Measurements from ENCODE around the gene DGKH. TPM values are rescaled to one million over a fixed set of nuclear protein-coding genes. Genes with fewer than 3 reads are reported as not detected.

DGKH gene
- total and polyA plus RNA-seq, 2 donors (not counting 1 experiment from before 2014, with no cell fraction given), result 0.06 to 0.67 TPM

DNA sequence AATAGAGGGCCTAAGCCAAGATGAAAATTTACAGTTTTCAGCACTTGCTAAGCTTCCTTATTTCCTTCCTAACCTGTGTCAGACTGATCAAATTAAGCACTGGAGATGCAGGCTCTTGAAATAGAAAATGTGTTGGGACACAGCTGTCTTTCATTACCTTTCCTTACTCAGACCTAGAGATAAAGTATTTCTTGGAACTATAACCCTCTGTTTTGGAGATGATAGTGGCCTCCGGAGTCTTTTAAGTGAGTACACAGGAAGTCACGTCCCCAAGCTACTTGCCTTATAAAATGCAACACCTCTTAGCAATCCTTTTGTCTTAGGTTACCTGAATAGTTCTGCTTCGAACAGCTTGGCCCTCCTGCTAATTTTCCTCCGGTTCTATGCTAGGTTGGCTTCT is 211.1 kb downstream of the DGKH start:
- Mint-ChIP-seq H3K27me3 (peaks cover 8% of the 10 kb centered on the region), H3K4me1 (no peaks in the 10 kb centered on the region), H3K27ac (no peak overlapping the region), H3K9me3 (ENCODE audit: insufficient read depth) (no peaks in the 10 kb centered on the region), H3K4me3 (no peak overlapping the region)
- CTCF ChIA-PET, result no interaction called here
- Histone ChIP-seq H3K4me3 (ENCODE audit: control extremely low read depth in 1 of 5, extremely low read depth in 1 of 5, insufficient read depth in 1 of 5, low read depth in 2 of 5, low read length in 4 of 5) (no peak overlapping the region), H2AFZ (ENCODE audit: insufficient read depth, low read depth, low read length, poor library complexity, severe bottlenecking) (no peak overlapping the region), H3K27ac (ENCODE audit: low read length in 2 of 2) (no peak overlapping the region), H3K79me2 (ENCODE audit: control insufficient read depth, insufficient read depth, low read length) (no peaks in the 10 kb centered on the region), H4K20me1 (ENCODE audit: control insufficient read depth, insufficient read depth, low read length, poor library complexity, severe bottlenecking) (no peaks in the 10 kb centered on the region), H3K27me3 (replicated peaks in 1 of 4; ENCODE audit: control extremely low read depth in 1 of 4, control insufficient read depth in 3 of 4, insufficient read depth in 4 of 4, low read length in 3 of 4) (peaks cover 0 to 3% (median 0%) of the 10 kb centered on the region in 4 experiments), H3K36me3 (replicated peaks in 1 of 2; ENCODE audit: control extremely low read depth in 1 of 2, control insufficient read depth in 1 of 2, extremely low read depth in 1 of 2, insufficient read depth in 2 of 2, low read length in 1 of 2) (no peaks in the 10 kb centered on the region), H3K9me3 (ENCODE audit: control extremely low read depth in 1 of 3, control insufficient read depth in 2 of 3, insufficient read depth in 1 of 3, low read length in 2 of 3) (no peaks in the 10 kb centered on the region), H3K9ac (ENCODE audit: low read length) (no peak overlapping the region), H3K4me1 (ENCODE audit: control insufficient read depth in 2 of 2, insufficient read depth in 2 of 2, low read length in 2 of 2) (no peaks in the 10 kb centered on the region), H3K4me2 (replicated peaks; ENCODE audit: low read depth, low read length, poor library complexity, severe bottlenecking) (no peak overlapping the region)
- ATAC-seq (ENCODE audit: low read depth), result no peak
- POLR2A ChIA-PET, result interaction anchor here (0.6 kb wide), 1 partner anchor 1640 kb away, joined by 3 read pairs; no protein-coding TSS in a partner anchor
- no peak for DNase-seq
- WGBS (ENCODE audit: insufficient coverage), result 93% methylated on average over 4 of the region's 4 CpGs
- no peak for TF ChIP-seq CTCF (IDR thresholded peaks at IDR 0.05)
- TF ChIP-seq EZH2 (IDR thresholded peaks at IDR 0.05; ENCODE audit: borderline replicate concordance, insufficient read depth, low read depth, low read length, poor library complexity, severe bottlenecking), result no peak
- intact Hi-C loops (cut with micrococcal nuclease), result no loop called here

DNA sequence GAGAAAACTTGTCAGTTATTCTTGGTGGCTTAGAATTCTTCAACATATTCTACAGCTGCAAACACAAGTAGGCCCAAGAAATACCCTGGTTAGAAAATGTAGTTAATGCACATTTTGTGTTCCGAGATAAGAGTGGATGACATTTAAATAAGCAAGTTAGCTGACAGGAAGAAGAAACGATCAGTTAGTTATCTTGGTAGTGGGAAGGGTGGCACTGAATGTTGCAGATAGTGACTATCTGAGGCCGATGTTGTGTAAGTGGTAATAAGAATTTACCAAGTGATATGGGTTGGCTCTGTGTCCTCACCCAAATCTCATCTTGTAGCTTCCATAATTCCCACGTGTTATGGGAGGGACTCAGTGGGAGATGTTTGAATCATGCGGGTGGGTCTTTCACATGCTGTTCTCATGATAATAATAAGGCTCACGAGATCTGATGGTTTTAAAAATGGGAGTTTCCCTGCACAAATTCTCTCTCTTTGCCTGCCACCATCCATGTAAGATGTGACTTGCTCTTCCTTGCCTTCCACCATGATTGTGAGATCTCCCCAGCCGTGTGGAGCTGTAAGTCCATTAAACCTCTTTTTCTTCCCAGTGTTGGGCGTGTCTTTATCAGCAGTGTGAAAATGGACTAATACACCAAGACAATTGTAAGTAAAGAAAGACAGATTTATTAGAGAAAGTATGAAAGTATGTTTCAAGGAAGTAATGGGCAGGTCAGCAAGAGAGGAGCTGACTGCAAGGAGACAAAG is 212.6 kb downstream of the DGKH start:
- peaks cover 8% of the 10 kb centered on the region for H3K27me3 Mint-ChIP-seq
- H3K4me3 Mint-ChIP-seq, result no peak overlapping the region
- Histone ChIP-seq H2AFZ (ENCODE audit: insufficient read depth, low read depth, low read length, poor library complexity, severe bottlenecking) (no peak overlapping the region), H3K27me3 (replicated peaks in 1 of 4; ENCODE audit: control extremely low read depth in 1 of 4, control insufficient read depth in 3 of 4, insufficient read depth in 4 of 4, low read length in 3 of 4) (peaks cover 0 to 3% (median 0%) of the 10 kb centered on the region in 4 experiments), H3K4me2 (replicated peaks; ENCODE audit: low read depth, low read length, poor library complexity, severe bottlenecking) (no peak overlapping the region), H3K79me2 (ENCODE audit: control insufficient read depth, insufficient read depth, low read length) (no peaks in the 10 kb centered on the region), H3K36me3 (replicated peaks in 1 of 2; ENCODE audit: control extremely low read depth in 1 of 2, control insufficient read depth in 1 of 2, extremely low read depth in 1 of 2, insufficient read depth in 2 of 2, low read length in 1 of 2) (no peaks in the 10 kb centered on the region), H3K9ac (ENCODE audit: low read length) (no peak overlapping the region), H4K20me1 (ENCODE audit: control insufficient read depth, insufficient read depth, low read length, poor library complexity, severe bottlenecking) (no peaks in the 10 kb centered on the region), H3K9me3 (ENCODE audit: control extremely low read depth in 1 of 3, control insufficient read depth in 2 of 3, insufficient read depth in 1 of 3, low read length in 2 of 3) (no peaks in the 10 kb centered on the region), H3K4me3 (ENCODE audit: control extremely low read depth in 1 of 5, extremely low read depth in 1 of 5, insufficient read depth in 1 of 5, low read depth in 2 of 5, low read length in 4 of 5) (no peak overlapping the region), H3K4me1 (ENCODE audit: control insufficient read depth in 2 of 2, insufficient read depth in 2 of 2, low read length in 2 of 2) (no peaks in the 10 kb centered on the region), H3K27ac (ENCODE audit: low read length in 2 of 2) (no peak overlapping the region)
- H3K27ac Mint-ChIP-seq, result no peak overlapping the region
- DNase-seq (no peak), ATAC-seq (ENCODE audit: low read depth) (no peak)
- WGBS (ENCODE audit: insufficient coverage), result 93% methylated on average over 3 of the region's 8 CpGs
- no peaks in the 10 kb centered on the region for H3K4me1 Mint-ChIP-seq
- H3K9me3 Mint-ChIP-seq (ENCODE audit: insufficient read depth), result no peaks in the 10 kb centered on the region
- ChIA-PET POLR2A (no interaction called here), CTCF (interaction anchor here (1.2 kb wide), 1 partner anchor 9 kb away, joined by 3 read pairs; no protein-coding TSS in a partner anchor)
- intact Hi-C loops (cut with micrococcal nuclease), result no loop called here
- TF ChIP-seq EZH2 (IDR thresholded peaks at IDR 0.05; ENCODE audit: borderline replicate concordance, insufficient read depth, low read depth, low read length, poor library complexity, severe bottlenecking), result no peak
- TF ChIP-seq CTCF (IDR thresholded peaks at IDR 0.05), result no peak

Measured in B cell (primary cell).